Activated effector memory CD4-positive, alpha-beta T cell treated with Interleukin-2 at 50 U/mL for 16 hours (primary cell): ENCODE data around the gene CAVIN1.
A peak's percentile ranks its signal among the peaks of the same experiment; 100 is the strongest.
"Not testable (repeated sequence)": the region's sequence is repeated elsewhere in the genome, so short reads cannot be mapped to it uniquely, and the experiment has no call there.

Experiments
- DNase-seq: peaks from one replicate; pipeline ENCODE4 v3.0.0-alpha.2; 2020

CAVIN1 gene

GRCh38 chr17:42372142-42372541 lies 50.9 kb downstream of the CAVIN1 start:
- no peak for DNase-seq

- not testable (repeated sequence) for DNase-seq
These were observed 54.1 kb downstream of the CAVIN1 start for GRCh38 chr17:42368797-42369561.

GRCh38 chr17:42368310-42368709 lies 54.7 kb downstream of the CAVIN1 start:
- DNase-seq = not testable (repeated sequence)

- not testable (repeated sequence) for DNase-seq
These were observed 56.7 kb downstream of the CAVIN1 start for GRCh38 chr17:42366176-42367023.

- DNase-seq = no peak
These were observed 57.9 kb downstream of the CAVIN1 start for GRCh38 chr17:42365136-42365535.

GRCh38 chr17:42363767-42364585 lies 59.1 kb downstream of the CAVIN1 start:
- no peak for DNase-seq

GRCh38 chr17:42363231-42363630 lies 59.8 kb downstream of the CAVIN1 start:
- DNase-seq = no peak

- no peak for DNase-seq
These were observed 60.7 kb downstream of the CAVIN1 start for GRCh38 chr17:42362245-42362961.

- DNase-seq = peak; percentile 17
These were observed 61.3 kb downstream of the CAVIN1 start for GRCh38 chr17:42361781-42362186.

- not testable (repeated sequence) for DNase-seq
These were observed 62.7 kb downstream of the CAVIN1 start for GRCh38 chr17:42360388-42360787.

GRCh38 chr17:42359133-42359532 lies 63.9 kb downstream of the CAVIN1 start:
- DNase-seq = no peak

- no peak for DNase-seq
These were observed 64.6 kb downstream of the CAVIN1 start for GRCh38 chr17:42358434-42358833.

GRCh38 chr17:42354956-42355843 lies 67.9 kb downstream of the CAVIN1 start:
- DNase-seq = no peak
